Prostate gland (tissue), 2 donors: Measurements from ENCODE around the gene MYO5B. TPM values are rescaled to one million over a fixed set of nuclear protein-coding genes. Genes with fewer than 3 reads are reported as not detected.

Source experiments
- DNase-seq: peaks from one replicate; pipeline ENCODE4 v3.0.0-alpha.2; 2019; ENCODE audit warnings: low spot score
- H3K27ac ChIP-seq, 2 donors: fragments of 200-600 bp; sonication (generic); 2 replicates each; pipeline ENCODE4 v1.5.1; 2017 to 2019
- H3K27me3 ChIP-seq: fragments of 200-600 bp; sonication (generic); replicated peaks from 2 replicates; pipeline ENCODE4 v1.5.1; 2019; ENCODE audit not compliant: insufficient read depth
- H3K36me3 ChIP-seq, 2 donors: fragments of 200-600 bp; sonication (generic); 1 replicate in 1 of 2; 2 replicates in 1 of 2; pipeline versions ENCODE4 v1.5.1 to v1.8.1; 2017 to 2019
- H3K4me1 ChIP-seq: fragments of 200-600 bp; sonication (generic); replicated peaks from 2 replicates; pipeline ENCODE4 v1.5.1; 2019
- H3K4me3 ChIP-seq, 2 donors: fragments of 200-600 bp; sonication (generic); 2 replicates each; pipeline ENCODE4 v1.5.1; 2017 to 2019
- H3K9me3 ChIP-seq: fragments of 200-600 bp; sonication (generic); 2 replicates; pipeline ENCODE4 v1.5.1; 2017
- POLR2A ChIP-seq: fragments of 450-650 bp; IDR thresholded peaks from one replicate; pipeline ENCODE4 v1.6.1; 2016; ENCODE audit warnings: antibody characterized with exemption, mild to moderate bottlenecking
- POLR2AphosphoS5 ChIP-seq: sonication (generic); formaldehyde crosslinking; IDR thresholded peaks from one replicate; pipeline ENCODE4 v1.6.1; 2017; ENCODE audit warnings: antibody characterized with exemption
- WGBS: methylation state at CpG from one replicate; pipeline ENCODE4 v1.1.5; 2018; 5-methylcytosine and 5-hydroxymethylcytosine counted together
- intact Hi-C: fragments of 100-400 bp; cut with DNase I; formaldehyde crosslinking; loops from one replicate; pipeline ENCODE4 v1.14.2; 2022
- total RNA-seq, 2 donors: library from RNA; depleted of rRNA; stranded (reverse); fragments of >200 nt; gene quantifications; one replicate each; pipeline ENCODE4 v1.1.0, GENCODE V29; 2016
- TF ChIP-seq, protein P1 (sequence below), 4 experiments: fragments of 200-600 bp in 2 of 4; fragments of 450-650 bp in 2 of 4; sonication (generic) in 2 of 4; IDR thresholded peaks; 1 replicate in 3 of 4; 2 replicates in 1 of 4; pipeline ENCODE4 v1.5.1; 2016 to 2019; ENCODE audit warnings: antibody characterized with exemption in 4 of 4, mild to moderate bottlenecking in 2 of 4, moderate library complexity in 2 of 4

Gene MYO5B
- total RNA-seq, 2 donors from 2014 or later: 28.5 to 31.1 TPM

DNA sequence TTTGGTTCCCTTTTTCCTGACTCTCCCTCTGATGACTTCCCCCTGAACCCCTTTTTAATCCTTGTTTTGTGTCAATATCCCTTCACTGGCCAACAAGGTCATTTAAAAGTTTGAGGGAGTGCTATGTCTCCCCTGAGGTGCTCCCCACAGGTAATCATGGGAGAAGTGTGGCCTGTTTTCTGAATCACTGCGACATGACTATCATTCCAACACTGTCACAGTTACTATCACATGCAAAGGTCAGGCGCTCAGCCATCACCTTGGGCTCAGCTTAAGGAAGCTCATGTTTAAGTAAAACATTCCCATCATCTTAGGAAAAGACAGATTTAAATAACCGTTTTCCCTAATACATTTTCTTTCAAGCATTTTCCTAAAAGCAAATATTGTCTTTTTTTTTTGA, 360.7 kb downstream of the MYO5B start:
- Histone ChIP-seq H3K36me3 (no peaks in the 10 kb centered on the region), H3K27me3 (no peaks in the 10 kb centered on the region), H3K9me3 (no peaks in the 10 kb centered on the region), H3K4me1 (no peaks in the 10 kb centered on the region), H3K4me3 (no peak overlapping the region), H3K27ac (no peak overlapping the region)
- WGBS: 91% methylated on average over 3 of the region's 3 CpGs
- DNase-seq: no peak
- intact Hi-C loops: no loop called here
- TF ChIP-seq, protein P1, sequence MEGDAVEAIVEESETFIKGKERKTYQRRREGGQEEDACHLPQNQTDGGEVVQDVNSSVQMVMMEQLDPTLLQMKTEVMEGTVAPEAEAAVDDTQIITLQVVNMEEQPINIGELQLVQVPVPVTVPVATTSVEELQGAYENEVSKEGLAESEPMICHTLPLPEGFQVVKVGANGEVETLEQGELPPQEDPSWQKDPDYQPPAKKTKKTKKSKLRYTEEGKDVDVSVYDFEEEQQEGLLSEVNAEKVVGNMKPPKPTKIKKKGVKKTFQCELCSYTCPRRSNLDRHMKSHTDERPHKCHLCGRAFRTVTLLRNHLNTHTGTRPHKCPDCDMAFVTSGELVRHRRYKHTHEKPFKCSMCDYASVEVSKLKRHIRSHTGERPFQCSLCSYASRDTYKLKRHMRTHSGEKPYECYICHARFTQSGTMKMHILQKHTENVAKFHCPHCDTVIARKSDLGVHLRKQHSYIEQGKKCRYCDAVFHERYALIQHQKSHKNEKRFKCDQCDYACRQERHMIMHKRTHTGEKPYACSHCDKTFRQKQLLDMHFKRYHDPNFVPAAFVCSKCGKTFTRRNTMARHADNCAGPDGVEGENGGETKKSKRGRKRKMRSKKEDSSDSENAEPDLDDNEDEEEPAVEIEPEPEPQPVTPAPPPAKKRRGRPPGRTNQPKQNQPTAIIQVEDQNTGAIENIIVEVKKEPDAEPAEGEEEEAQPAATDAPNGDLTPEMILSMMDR (IDR thresholded peaks at IDR 0.05): no peak
- no peak for TF ChIP-seq POLR2A

DNA sequence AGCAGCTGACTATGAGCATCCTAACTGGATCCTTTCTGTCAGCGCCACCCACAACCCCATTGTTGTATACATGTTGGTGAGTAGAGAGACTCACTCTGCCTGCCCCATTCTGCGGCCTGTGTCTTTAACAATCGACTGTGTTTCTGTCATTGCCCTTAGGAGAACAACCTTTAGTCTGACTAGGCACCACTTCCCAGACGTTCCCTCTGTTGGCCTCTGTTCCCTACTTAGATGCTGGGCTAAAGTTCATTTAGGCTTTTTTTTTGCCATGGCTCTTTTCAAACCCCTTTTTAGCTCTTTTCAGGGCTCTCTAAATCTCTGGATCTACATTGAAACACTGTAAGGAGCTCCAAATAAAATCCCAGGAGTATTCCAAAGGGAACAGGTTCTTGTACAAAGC, 361.1 kb downstream of the MYO5B start:
- Histone ChIP-seq H3K36me3 (no peaks in the 10 kb centered on the region), H3K4me3 (no peak overlapping the region), H3K27ac (no peak overlapping the region), H3K9me3 (no peaks in the 10 kb centered on the region), H3K4me1 (no peaks in the 10 kb centered on the region), H3K27me3 (no peaks in the 10 kb centered on the region)
- DNase-seq: no peak
- WGBS: 91% methylated on average over 4 of the region's 4 CpGs
- TF ChIP-seq POLR2A (no peak), POLR2AphosphoS5 (no peak)
- TF ChIP-seq, protein P1 (IDR thresholded peaks at IDR 0.05): no peak
- intact Hi-C loops: no loop called here

DNA sequence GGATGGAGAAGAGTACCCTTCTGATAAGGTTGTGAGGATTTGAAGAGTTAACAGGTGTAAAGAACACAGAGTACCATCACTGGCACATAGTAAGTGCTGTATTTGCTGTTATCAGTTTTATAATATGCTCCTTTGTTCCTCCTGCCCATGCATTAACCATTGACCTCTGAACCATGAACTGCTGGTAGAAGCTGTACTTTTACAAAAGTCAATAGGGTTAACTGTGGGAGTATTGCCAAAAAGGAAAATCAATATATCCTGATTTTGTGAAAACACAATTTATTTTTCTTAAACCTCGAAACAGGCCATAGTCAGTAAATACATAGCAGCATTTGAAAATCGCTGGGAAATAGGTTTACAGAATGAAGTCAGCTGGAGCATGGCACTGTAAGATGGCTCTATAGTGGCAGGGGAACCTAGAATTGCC, 362.7 kb downstream of the MYO5B start:
- H3K27ac ChIP-seq: no peak overlapping the region
- no peaks in the 10 kb centered on the region for H3K9me3 ChIP-seq
- no peaks in the 10 kb centered on the region for H3K27me3 ChIP-seq
- TF ChIP-seq, protein P1 (IDR thresholded peaks at IDR 0.05): no peak
- no peak for TF ChIP-seq POLR2AphosphoS5
- no peak for TF ChIP-seq POLR2A
- no peaks in the 10 kb centered on the region for H3K4me1 ChIP-seq
- no peak overlapping the region for H3K4me3 ChIP-seq
- 96% methylated on average over 2 of the region's 2 CpGs for WGBS
- intact Hi-C loops: no loop called here
- no peak for DNase-seq
- H3K36me3 ChIP-seq: no peaks in the 10 kb centered on the region

DNA sequence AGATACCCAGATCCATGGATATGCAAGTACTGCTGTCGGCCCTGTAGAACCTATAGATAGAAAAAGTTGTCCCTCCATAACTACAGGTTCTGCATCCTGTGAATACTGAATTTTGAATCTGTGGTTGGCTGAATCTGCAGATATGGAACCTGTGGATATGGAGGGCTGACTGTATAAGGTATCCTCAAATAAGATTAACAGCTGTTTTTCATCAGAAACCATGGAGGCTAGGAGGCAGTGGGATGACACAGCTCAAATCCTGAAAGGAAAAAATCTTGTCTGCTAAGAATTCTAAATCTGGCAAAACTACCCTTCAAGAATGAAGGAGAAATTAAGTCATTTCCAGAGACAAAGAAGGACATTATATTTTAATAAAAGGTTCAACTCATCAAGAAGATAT, 367.0 kb downstream of the MYO5B start:
- no peak for DNase-seq

More for the DNA sequence above, 367.0 kb downstream of the MYO5B start:
- H3K4me3 ChIP-seq: no peak overlapping the region
- TF ChIP-seq POLR2AphosphoS5: no peak
- TF ChIP-seq, protein P1 (IDR thresholded peaks at IDR 0.05): no peak
- TF ChIP-seq POLR2A: no peak
- no peaks in the 10 kb centered on the region for H3K36me3 ChIP-seq
- intact Hi-C loops: no loop called here
- no peak overlapping the region for H3K27ac ChIP-seq
- H3K4me1 ChIP-seq: no peaks in the 10 kb centered on the region
- no peaks in the 10 kb centered on the region for H3K9me3 ChIP-seq
- WGBS: 93% methylated on average over 1 of the region's 1 CpG
- H3K27me3 ChIP-seq: no peaks in the 10 kb centered on the region
